PC-9 (cell line): ENCODE data around the gene BTRC.

ENCODE experiments used
- CTCF ChIP-seq: fragments of 200-600 bp; sonication (generic); conservative IDR thresholded peaks from 2 replicates; pipeline ENCODE4 v1.6.1; 2017; ENCODE audit warnings: mixed run types, antibody characterized with exemption, mild to moderate bottlenecking, moderate library complexity
- EZH2 ChIP-seq: fragments of 200-600 bp; sonication (generic); IDR thresholded peaks from 2 replicates; pipeline ENCODE4 v1.8.0; 2017; ENCODE audit warnings: antibody characterized with exemption, low read depth

GRCh38 chr10:101323495-101323894 lies 30.5 kb upstream of the BTRC start:
- no peak for TF ChIP-seq CTCF
- TF ChIP-seq EZH2 = no peak
